GM19397 (cell line): ENCODE results near the gene POLD2.
"Not testable (repeated sequence)": the region's sequence is repeated elsewhere in the genome, so short reads cannot be mapped to it uniquely, and the experiment has no call there.

Source experiments
- ATAC-seq: cut with Tn5 transposase; IDR thresholded peaks from one replicate; pipeline ENCODE4 v1.9.1; 2021; ENCODE audit warnings: mild to moderate bottlenecking, moderate library complexity; ENCODE audit not compliant: unreplicated experiment

The POLD2 gene

GRCh38 chr7:44139311-44140010 lies 16.1 kb upstream of the POLD2 start:
- ATAC-seq: no peak

- no peak for ATAC-seq
These were observed 15.3 kb upstream of the POLD2 start for GRCh38 chr7:44138698-44139097.

GRCh38 chr7:44136731-44137130 lies 13.4 kb upstream of the POLD2 start:
- no peak for ATAC-seq

GRCh38 chr7:44134943-44135628 lies 11.7 kb upstream of the POLD2 start:
- no peak for ATAC-seq

GRCh38 chr7:44133295-44133694 lies 9.9 kb upstream of the POLD2 start:
- no peak for ATAC-seq

- ATAC-seq: no peak
These were observed 8.7 kb upstream of the POLD2 start for GRCh38 chr7:44132039-44132438.

GRCh38 chr7:44131173-44132029 lies 8.1 kb upstream of the POLD2 start:
- no peak for ATAC-seq

- no peak for ATAC-seq
These were observed 5.6 kb upstream of the POLD2 start for GRCh38 chr7:44128721-44129582.

- ATAC-seq: no peak
These were observed 3.8 kb upstream of the POLD2 start for GRCh38 chr7:44127161-44127560.

- not testable (repeated sequence) for ATAC-seq
These were observed 3.2 kb upstream of the POLD2 start for GRCh38 chr7:44126574-44126973.

GRCh38 chr7:44124822-44125202 lies 1.5 kb upstream of the POLD2 start:
- ATAC-seq: no peak

- ATAC-seq: no peak
These were observed 819 bp downstream of the POLD2 start for GRCh38 chr7:44122529-44122928.

- ATAC-seq: no peak
These were observed 1.5 kb downstream of the POLD2 start for GRCh38 chr7:44121761-44122420.

GRCh38 chr7:44120395-44120794 lies 3.0 kb downstream of the POLD2 start:
- no peak for ATAC-seq

- no peak for ATAC-seq
These were observed 3.4 kb downstream of the POLD2 start for GRCh38 chr7:44119829-44120380.

GRCh38 chr7:44117801-44118429 lies 5.4 kb downstream of the POLD2 start:
- no peak for ATAC-seq

- no peak for ATAC-seq
These were observed 6.3 kb downstream of the POLD2 start for GRCh38 chr7:44116789-44117666.

- ATAC-seq: no peak
These were observed 7.1 kb downstream of the POLD2 start for GRCh38 chr7:44116087-44116788.
